Measurements from ENCODE around the gene EEFSEC. TPM values are rescaled to one million over a fixed set of nuclear protein-coding genes. Genes with fewer than 3 reads are reported as not detected.

The EEFSEC gene
- polyA plus RNA-seq, 1 donor from 2014 or later, result 4.6 TPM

GRCh38 chr3:128192131-128192530 is 38.9 kb downstream of the EEFSEC start:
- Histone ChIP-seq H3K9me2 (ENCODE audit: insufficient read depth, low read length) (no peaks in the 10 kb centered on the region), H4K20me1 (ENCODE audit: insufficient read depth) (no peaks in the 10 kb centered on the region), H3K4me2 (ENCODE audit: low read length) (no peak overlapping the region), H3K79me2 (replicated peaks; ENCODE audit: insufficient read depth, low read length) (no peaks in the 10 kb centered on the region), H3F3A (ENCODE audit: insufficient read depth, low read length, poor library complexity, severe bottlenecking) (no peaks in the 10 kb centered on the region), H3K4me3 (ENCODE audit: low read length) (no peak overlapping the region), H3K9ac (ENCODE audit: low read length) (no peak overlapping the region), H3K9me3 (ENCODE audit: low read length) (no peaks in the 10 kb centered on the region), H2AFZ (ENCODE audit: low read depth, low read length) (no peak overlapping the region), H3K27me3 (ENCODE audit: insufficient read depth, low read depth, low read length) (no peaks in the 10 kb centered on the region), H3K36me3 (ENCODE audit: insufficient read depth, low read length) (no peaks in the 10 kb centered on the region), H3K27ac (ENCODE audit: low read length) (no peak overlapping the region)
- TF ChIP-seq EP300 (conservative IDR thresholded peaks at IDR 0.05; ENCODE audit: poor library complexity, severe bottlenecking), result no peak
- TF ChIP-seq TAF1 (IDR thresholded peaks at IDR 0.05; ENCODE audit: low read depth), result no peak
- no peak for TF ChIP-seq CTCF (IDR thresholded peaks at IDR 0.05; ENCODE audit: poor library complexity, severe bottlenecking)
- TF ChIP-seq SMC3 (conservative IDR thresholded peaks at IDR 0.05; ENCODE audit: poor library complexity), result no peak
- TF ChIP-seq REST (IDR thresholded peaks at IDR 0.05; ENCODE audit: borderline replicate concordance), result no peak
- TF ChIP-seq EZH2 (IDR thresholded peaks at IDR 0.05; ENCODE audit: borderline replicate concordance, insufficient read depth, low read length, poor library complexity, severe bottlenecking), result no peak
- TF ChIP-seq POLR2AphosphoS5 (IDR thresholded peaks at IDR 0.05), result no peak
- no peak for TF ChIP-seq MXI1 (conservative IDR thresholded peaks at IDR 0.05; ENCODE audit: poor library complexity, severe bottlenecking)

- Histone ChIP-seq H4K20me1 (ENCODE audit: insufficient read depth) (no peaks in the 10 kb centered on the region), H3K4me3 (ENCODE audit: low read length) (no peak overlapping the region), H2AFZ (ENCODE audit: low read depth, low read length) (no peak overlapping the region), H3K27ac (ENCODE audit: low read length) (no peak overlapping the region), H3K36me3 (ENCODE audit: insufficient read depth, low read length) (no peaks in the 10 kb centered on the region), H3F3A (ENCODE audit: insufficient read depth, low read length, poor library complexity, severe bottlenecking) (no peaks in the 10 kb centered on the region), H3K9ac (ENCODE audit: low read length) (no peak overlapping the region), H3K9me3 (ENCODE audit: low read length) (no peaks in the 10 kb centered on the region), H3K9me2 (ENCODE audit: insufficient read depth, low read length) (no peaks in the 10 kb centered on the region), H3K79me2 (replicated peaks; ENCODE audit: insufficient read depth, low read length) (no peaks in the 10 kb centered on the region), H3K27me3 (ENCODE audit: insufficient read depth, low read depth, low read length) (no peaks in the 10 kb centered on the region), H3K4me2 (ENCODE audit: low read length) (no peak overlapping the region)
- TF ChIP-seq EZH2 (IDR thresholded peaks at IDR 0.05; ENCODE audit: borderline replicate concordance, insufficient read depth, low read length, poor library complexity, severe bottlenecking) (no peak), RAD21 (conservative IDR thresholded peaks at IDR 0.05) (no peak), REST (IDR thresholded peaks at IDR 0.05; ENCODE audit: borderline replicate concordance) (no peak), MXI1 (conservative IDR thresholded peaks at IDR 0.05; ENCODE audit: poor library complexity, severe bottlenecking) (no peak), POLR2AphosphoS5 (IDR thresholded peaks at IDR 0.05) (no peak), CTCF (IDR thresholded peaks at IDR 0.05; ENCODE audit: poor library complexity, severe bottlenecking) (no peak), TAF1 (IDR thresholded peaks at IDR 0.05; ENCODE audit: low read depth) (no peak), SMC3 (conservative IDR thresholded peaks at IDR 0.05; ENCODE audit: poor library complexity) (no peak), EP300 (conservative IDR thresholded peaks at IDR 0.05; ENCODE audit: poor library complexity, severe bottlenecking) (no peak)
Observed at GRCh38 chr3:128193168-128193567, 39.9 kb downstream of the EEFSEC start.

All from neural cell (in vitro differentiated cells).